Astrocyte (in vitro differentiated cells and primary cell): ENCODE results near the gene PAMR1.

Experiments
- EZH2 ChIP-seq: IDR thresholded peaks from 2 replicates; pipeline ENCODE4 v1.6.1; 2012; ENCODE audit warnings: mild to moderate bottlenecking, low read length, inconsistent platforms; ENCODE audit not compliant: insufficient read depth
- TF ChIP-seq, protein P1 (sequence below): IDR thresholded peaks from 2 replicates; pipeline ENCODE4 v1.5.1; 2011; ENCODE audit warnings: low read depth, mild to moderate bottlenecking, inconsistent platforms, low read length, moderate library complexity; ENCODE audit not compliant: insufficient read depth

DNA sequence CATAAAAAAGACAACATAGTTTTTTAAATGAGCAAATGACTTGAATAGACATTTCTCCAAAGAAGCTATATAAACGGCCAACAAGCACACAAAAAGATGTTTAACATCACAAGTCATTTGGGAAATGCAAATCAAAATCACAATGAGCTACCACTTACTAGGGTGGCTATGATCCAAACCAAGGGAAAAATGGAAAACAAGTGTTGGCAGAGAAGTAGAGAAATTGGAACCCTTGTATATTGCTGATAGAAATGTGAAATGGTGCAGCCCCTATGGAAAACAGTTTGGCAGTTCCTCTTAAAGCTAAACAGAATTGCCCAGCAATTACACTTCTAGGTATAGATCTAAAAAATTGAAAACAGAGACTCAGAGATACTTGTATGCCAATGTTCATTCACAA lies 29.0 kb downstream of the PAMR1 start:
- TF ChIP-seq, protein P1, sequence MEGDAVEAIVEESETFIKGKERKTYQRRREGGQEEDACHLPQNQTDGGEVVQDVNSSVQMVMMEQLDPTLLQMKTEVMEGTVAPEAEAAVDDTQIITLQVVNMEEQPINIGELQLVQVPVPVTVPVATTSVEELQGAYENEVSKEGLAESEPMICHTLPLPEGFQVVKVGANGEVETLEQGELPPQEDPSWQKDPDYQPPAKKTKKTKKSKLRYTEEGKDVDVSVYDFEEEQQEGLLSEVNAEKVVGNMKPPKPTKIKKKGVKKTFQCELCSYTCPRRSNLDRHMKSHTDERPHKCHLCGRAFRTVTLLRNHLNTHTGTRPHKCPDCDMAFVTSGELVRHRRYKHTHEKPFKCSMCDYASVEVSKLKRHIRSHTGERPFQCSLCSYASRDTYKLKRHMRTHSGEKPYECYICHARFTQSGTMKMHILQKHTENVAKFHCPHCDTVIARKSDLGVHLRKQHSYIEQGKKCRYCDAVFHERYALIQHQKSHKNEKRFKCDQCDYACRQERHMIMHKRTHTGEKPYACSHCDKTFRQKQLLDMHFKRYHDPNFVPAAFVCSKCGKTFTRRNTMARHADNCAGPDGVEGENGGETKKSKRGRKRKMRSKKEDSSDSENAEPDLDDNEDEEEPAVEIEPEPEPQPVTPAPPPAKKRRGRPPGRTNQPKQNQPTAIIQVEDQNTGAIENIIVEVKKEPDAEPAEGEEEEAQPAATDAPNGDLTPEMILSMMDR = no peak
- no peak for TF ChIP-seq EZH2
